ENCODE results near the gene CLEC6A. TPM values are rescaled to one million over a fixed set of nuclear protein-coding genes. Genes with fewer than 3 reads are reported as not detected.

The CLEC6A gene
- total and polyA plus RNA-seq, 2 of the 8 experiments (the other 6 are each of a cell fraction or from before 2014, with no cell fraction given): not detected

GRCh38 chr12:8491646-8492530, 36.1 kb downstream of the CLEC6A start:
- H3K56ac ChIP-seq (replicated peaks; ENCODE audit: insufficient read length, low read depth, low read length): no peak overlapping the region
- no peaks in the 10 kb centered on the region for H3K79me2 ChIP-seq (ENCODE audit: control insufficient read depth in 1 of 2, insufficient read depth in 2 of 2, low read length in 2 of 2)
- ChIA-PET POLR2A (ENCODE audit: partially characterized antibody) (no interaction called here), CTCF (ENCODE audit: partially characterized antibody) (interaction anchor here (0.9 to 1.1 kb wide), 2 partner anchors 10 to 63 kb away, joined by 3 to 5 read pairs; no protein-coding TSS in a partner anchor)
- H4K8ac ChIP-seq (ENCODE audit: extremely low read depth, insufficient read depth, low read length): no peak overlapping the region
- H3K18ac ChIP-seq (ENCODE audit: extremely low read depth, low read length): no peak overlapping the region
- H4K5ac ChIP-seq (ENCODE audit: insufficient read length, low read depth, low read length): no peak overlapping the region
- no peaks in the 10 kb centered on the region for H3K27me3 ChIP-seq (replicated peaks in 1 of 4; ENCODE audit: control insufficient read depth in 3 of 4, extremely low read depth in 1 of 4, insufficient read depth in 3 of 4, low read length in 3 of 4)
- no peak overlapping the region for H3K9ac ChIP-seq (replicated peaks in 1 of 4; ENCODE audit: extremely low read depth in 1 of 4, low read depth in 3 of 4, low read length in 3 of 4)
- H3K9me3 ChIP-seq (ENCODE audit: insufficient read depth in 2 of 2, low read depth in 1 of 2, low read length in 1 of 2): no peaks in the 10 kb centered on the region; a peak in 1 of 4 replicates
- no peaks in the 10 kb centered on the region for H3K79me1 ChIP-seq (ENCODE audit: low read depth, low read length)
- DNase-seq (ENCODE audit: low read depth in 1 of 2, low spot score in 2 of 2) (no peak), FAIRE-seq (no peak)
- no peaks in the 10 kb centered on the region for H3K23me2 ChIP-seq (ENCODE audit: low read depth, low read length)
- no peak overlapping the region for H3K4ac ChIP-seq (replicated peaks; ENCODE audit: insufficient read length, low read depth, low read length)
- no peak overlapping the region for H3K23ac ChIP-seq (ENCODE audit: insufficient read length)
- H3K27ac ChIP-seq (ENCODE audit: low read depth, low read length): no peak overlapping the region
- no peak overlapping the region for H2BK120ac ChIP-seq (replicated peaks; ENCODE audit: low read depth, low read length)
- H2AK5ac ChIP-seq (ENCODE audit: low read depth, low read length): no peak overlapping the region
- no peak overlapping the region for H3K4me2 ChIP-seq (ENCODE audit: insufficient read depth in 1 of 2, low read depth in 2 of 2, low read length in 2 of 2)
- peaks cover 0 to 5% (median 2%) of the 10 kb centered on the region in 4 experiments; a peak in 5 of 7 replicates for H3K4me1 ChIP-seq (replicated peaks in 1 of 4; ENCODE audit: control insufficient read depth in 3 of 4, insufficient read depth in 4 of 4, low read length in 3 of 4)
- no peak overlapping the region for H2BK5ac ChIP-seq (ENCODE audit: low read depth, low read length)
- H4K20me1 ChIP-seq (replicated peaks in 1 of 2; ENCODE audit: control insufficient read depth in 1 of 2, insufficient read depth in 2 of 2, low read length in 2 of 2): no peaks in the 10 kb centered on the region
- H3K14ac ChIP-seq (ENCODE audit: insufficient read length): no peak overlapping the region
- no peak overlapping the region for H3K4me3 ChIP-seq (ENCODE audit: extremely low read depth in 1 of 4, insufficient read depth in 2 of 4, low read depth in 3 of 4, low read length in 4 of 4)
- H2BK12ac ChIP-seq (ENCODE audit: low read depth, low read length): no peak overlapping the region
- H2AFZ ChIP-seq (ENCODE audit: low read length): no peak overlapping the region
- no peaks in the 10 kb centered on the region; a peak in 1 of 8 replicates for H3K36me3 ChIP-seq (ENCODE audit: control insufficient read depth in 2 of 4, insufficient read depth in 4 of 4, low read length in 3 of 4)
- no peak overlapping the region for H2BK20ac ChIP-seq (ENCODE audit: low read length)
- no peak overlapping the region for H2BK15ac ChIP-seq (ENCODE audit: low read length)
- 89% methylated on average over 5 of the region's 5 CpGs; no CpG with 5 or more reads in 1 of the 2 experiments for WGBS, 2 experiments (ENCODE audit: extremely low coverage in 1 of 2, insufficient coverage in 1 of 2, insufficient read length in 1 of 2, insufficient replicate concordance in 2 of 2, low coverage in 1 of 2, low lambda C conversion rate in 2 of 2, missing lambda C conversion rate in 1 of 2)
- no peak overlapping the region for H4K91ac ChIP-seq (replicated peaks; ENCODE audit: insufficient read length, low read length)
- TF ChIP-seq SRF (IDR thresholded peaks at IDR 0.05; ENCODE audit: low read depth, low read length): no peak
- TF ChIP-seq ATF2 (IDR thresholded peaks at IDR 0.05; ENCODE audit: low read length): no peak
- no peak for TF ChIP-seq MAFK (IDR thresholded peaks at IDR 0.05; ENCODE audit: low read depth, low read length)
- no peak for TF ChIP-seq ATF3 (IDR thresholded peaks at IDR 0.05; ENCODE audit: insufficient read depth, low read depth, low read length)
- no peak for TF ChIP-seq CTBP2 (IDR thresholded peaks at IDR 0.05; ENCODE audit: borderline replicate concordance, insufficient read depth, insufficient read length, low read length)
- TF ChIP-seq TBP (IDR thresholded peaks at IDR 0.05; ENCODE audit: low read depth, low read length): no peak
- no peak for TF ChIP-seq KDM5A (IDR thresholded peaks at IDR 0.05; ENCODE audit: low read length)
- no peak for TF ChIP-seq SIN3A (conservative IDR thresholded peaks at IDR 0.05 in 1 of 2, IDR thresholded peaks at IDR 0.05 in 1 of 2; ENCODE audit: low read depth in 1 of 2, low read length in 2 of 2)
- TF ChIP-seq BCL11A (IDR thresholded peaks at IDR 0.05; ENCODE audit: low read depth in 2 of 2, low read length in 2 of 2): no peak

Data from H1 (cell line).